K562 (cell line): ENCODE measurements around the gene FSD1L. TPM values are rescaled to one million over a fixed set of nuclear protein-coding genes. Genes with fewer than 3 reads are reported as not detected.

Source experiments
- ATAC-seq: fragments of 200-7000 bp; cut with Tn5 transposase; 3 replicates; pipeline ENCODE4 v1.9.1; 2020; ENCODE audit warnings: moderate library complexity
- BruUV-seq: library from RNA; stranded (reverse); fragments of 400-500 nt; replicated peaks from 2 replicates; lab custom pipeline; 2021; lab: Mats Ljungman, UMichigan
- CTCF ChIA-PET: fragments of 300-600 bp; formaldehyde crosslinking; extraction: SDS; loops from one replicate; lab custom pipeline; 2021; ENCODE audit warnings: low intra/inter-chr PET ratio; lab: Yijun Ruan, JAX
- POLR2A ChIA-PET: fragments of 300-600, 350-650 bp; sonication (Branson Sonifier 250); formaldehyde crosslinking; extraction: SDS; loops from one replicate; lab custom pipeline; 2021; ENCODE audit warnings: antibody characterized with exemption, inconsistent platforms; lab: Yijun Ruan, JAX
- DNase-seq, 4 experiments: peaks; one replicate each; pipeline versions ENCODE4 v3.0.0 to v3.0.0-alpha.2; 2011 to 2018; ENCODE audit warnings: low spot score in 3 of 4, mixed read lengths in 3 of 4; ENCODE audit errors: extremely low read depth in 1 of 4
- FAIRE-seq: peaks from 2 replicates; lab custom pipeline; 2011; peaks lifted over from hg19 to GRCh38; lab: Jason Lieb, UNC
- H2AFZ ChIP-seq: 2 replicates; pipeline ENCODE4 v1.6.0; 2011; ENCODE audit warnings: low read depth, low read length, control low read depth, inconsistent platforms
- H3K27ac ChIP-seq: fragments of 200-600 bp; 3 replicates; pipeline ENCODE4 v1.8.0; 2011; ENCODE audit warnings: low read depth, mild to moderate bottlenecking, control low read depth, inconsistent platforms, low read length, moderate library complexity, mixed read lengths; ENCODE audit errors: extremely low read depth
- H3K27me3 ChIP-seq, 2 experiments: fragments of 300-600 bp in 1 of 2; 2 replicates in 1 of 2; 3 replicates in 1 of 2; pipeline versions ENCODE4 v1.6.0 to v1.8.0; 2011; ENCODE audit warnings: inconsistent platforms in 2 of 2, low read length in 2 of 2, mild to moderate bottlenecking in 1 of 2, mixed read lengths in 1 of 2, moderate library complexity in 1 of 2; ENCODE audit not compliant: control insufficient read depth in 2 of 2, insufficient read depth in 2 of 2
- H3K36me3 ChIP-seq: fragments of 300-600 bp; 3 replicates; pipeline ENCODE4 v1.8.0; 2011; ENCODE audit warnings: mild to moderate bottlenecking, low read length, inconsistent platforms; ENCODE audit not compliant: control insufficient read depth, insufficient read depth
- H3K4me1 ChIP-seq, 2 experiments: fragments of 200-600 bp in 1 of 2; replicated peaks in 1 of 2; 2 replicates in 1 of 2; 3 replicates in 1 of 2; pipeline versions ENCODE4 v1.5.1 to v1.8.0; 2011; ENCODE audit warnings: inconsistent platforms in 2 of 2, low read length in 2 of 2, mild to moderate bottlenecking in 1 of 2, mixed read lengths in 1 of 2, moderate library complexity in 1 of 2; ENCODE audit not compliant: control insufficient read depth in 2 of 2, insufficient read depth in 2 of 2
- H3K4me2 ChIP-seq: 2 replicates; pipeline ENCODE4 v1.6.1; 2011; ENCODE audit warnings: low read length, control low read depth, inconsistent platforms, mixed read lengths; ENCODE audit not compliant: insufficient read depth
- H3K4me3 ChIP-seq: fragments of 200-600 bp; sonication (generic), shearing (Covaris generic); 2 replicates; pipeline ENCODE4 v1.5.1; 2016; ENCODE audit warnings: control low read depth, inconsistent platforms
- H3K79me2 ChIP-seq: fragments of 200-600 bp; 3 replicates; pipeline ENCODE4 v1.8.0; 2011; ENCODE audit warnings: low read length, inconsistent platforms; ENCODE audit not compliant: control insufficient read depth, insufficient read depth
- H3K9ac ChIP-seq, 2 experiments: 2 replicates each; pipeline versions ENCODE4 v1.6.0 to v1.6.1; 2011; ENCODE audit warnings: low read depth in 2 of 2, low read length in 2 of 2, control low read depth in 1 of 2, inconsistent platforms in 1 of 2, mild to moderate bottlenecking in 1 of 2, mixed read lengths in 1 of 2; ENCODE audit not compliant: insufficient read depth in 1 of 2
- H3K9me1 ChIP-seq: one replicate; pipeline ENCODE4 v1.6.0; 2011; ENCODE audit warnings: inconsistent platforms, mild to moderate bottlenecking, low read length, moderate library complexity; ENCODE audit not compliant: control insufficient read depth, insufficient read depth
- H3K9me3 ChIP-seq: replicated peaks from 2 replicates; pipeline ENCODE4 v1.5.1; 2011; ENCODE audit warnings: low read depth, low read length, inconsistent platforms; ENCODE audit not compliant: control insufficient read depth, insufficient read depth
- H4K20me1 ChIP-seq: replicated peaks from 2 replicates; pipeline ENCODE4 v1.6.1; 2011; ENCODE audit warnings: low read length, inconsistent platforms, mixed read lengths; ENCODE audit not compliant: control insufficient read depth, insufficient read depth
- BHLHE40 ChIP-seq: IDR thresholded peaks from 2 replicates; pipeline ENCODE4 v1.6.1; 2011; ENCODE audit warnings: low read length, improper control_type of control experiment
- HEY1 ChIP-seq: fragments of 250-450 bp; sonication (Bioruptor Pico); IDR thresholded peaks from 2 replicates; pipeline ENCODE4 v1.5.0; 2020; ENCODE audit warnings: mild to moderate bottlenecking, moderate library complexity, borderline replicate concordance
- MIER1 ChIP-seq: fragments of 450-650 bp; IDR thresholded peaks from 2 replicates; pipeline ENCODE4 v1.6.1; 2016; ENCODE audit warnings: antibody characterized with exemption, mild to moderate bottlenecking, low read depth
- MYC ChIP-seq, 2 experiments: fragments of 250-450 bp in 1 of 2; sonication (Bioruptor Pico) in 1 of 2; IDR thresholded peaks; 2 replicates each; pipeline versions ENCODE4 v1.5.1 to v1.6.1; 2012 to 2021; ENCODE audit warnings: low read depth in 2 of 2, borderline replicate concordance in 1 of 2, improper control_type of control experiment in 1 of 2, low read length in 1 of 2, mild to moderate bottlenecking in 1 of 2, moderate library complexity in 1 of 2
- PTTG1 ChIP-seq: fragments of 450-650 bp; IDR thresholded peaks from 2 replicates; pipeline ENCODE4 v1.6.1; 2016; ENCODE audit warnings: low read depth, mild to moderate bottlenecking, missing genetic modification characterization, missing compliant biosample characterization
- TEAD4 ChIP-seq, 2 experiments: sonication (generic) in 1 of 2; formaldehyde crosslinking in 1 of 2; IDR thresholded peaks; 2 replicates each; pipeline versions ENCODE4 v1.6.1 to v1.8.0; 2012 to 2022; ENCODE audit warnings: borderline replicate concordance in 1 of 2, inconsistent platforms in 1 of 2, low read length in 1 of 2, mild to moderate bottlenecking in 1 of 2, missing genetic modification reagents in 1 of 2
- ZNF263 ChIP-seq: sonication (generic); formaldehyde crosslinking; IDR thresholded peaks from 2 replicates; pipeline ENCODE4 v1.8.0; 2022; ENCODE audit warnings: mild to moderate bottlenecking, missing genetic modification reagents, borderline replicate concordance
- ZNF75A ChIP-seq: fragments of 450-650 bp; formaldehyde crosslinking; IDR thresholded peaks from 2 replicates; pipeline ENCODE4 v1.4.0; 2020; ENCODE audit warnings: mild to moderate bottlenecking
- WGBS: fragments of 100-300 bp; shearing (Covaris generic); methylation state at CpG from one replicate; pipeline ENCODE4 v1.1.6; 2016; ENCODE audit warnings: low coverage, mixed read lengths; ENCODE audit not compliant: insufficient coverage; ENCODE audit errors: missing lambda C conversion rate; 5-methylcytosine and 5-hydroxymethylcytosine counted together
- in situ Hi-C: fragments of 300-500 bp; cut with MboI; formaldehyde crosslinking; loops from 4 replicates; pipeline ENCODE4 v1.15.0; 2018; ENCODE audit warnings: inconsistent platforms, mixed read lengths
- intact Hi-C: fragments of 100-400 bp; cut with micrococcal nuclease; formaldehyde crosslinking; loops from 2 replicates; pipeline ENCODE4 v1.14.2; 2022
- polyA plus RNA-seq, 8 experiments: library from polyadenylated mRNA; depleted of rRNA in 4 of 8; stranded (reverse) in 5 of 8; unstranded in 3 of 8; fragments of >200 nt; fragmentation: Nextera tagmentation in 2 of 8; fragmentation: Illumina TruSeq in 1 of 8; extraction: Ambion mirVana in 2 of 8; extraction: Trizol in 1 of 8; gene quantifications; 2 replicates each; pipeline versions ENCODE4 v1.2.1 to v1.2.3, GENCODE V29; 2011 to 2014; ENCODE audit warnings: inconsistent platforms in 1 of 8, missing spikeins in 1 of 8
- total RNA-seq, 7 experiments: library from RNA; depleted of rRNA in 6 of 7; stranded (reverse); fragments of >200 nt in 6 of 7; fragmentation: Illumina TruSeq in 2 of 7; extraction: Trizol in 2 of 7; gene quantifications; 2 replicates each; pipeline versions ENCODE4 v1.2.1 to v1.2.3, GENCODE V29; 2011 to 2021; ENCODE audit warnings: low replicate concordance in 1 of 7
- TF ChIP-seq, protein P1 (sequence below): fragments of 250-450 bp; sonication (Bioruptor Pico); IDR thresholded peaks from 2 replicates; pipeline ENCODE4 v1.8.0; 2021; ENCODE audit warnings: borderline replicate concordance, mild to moderate bottlenecking, moderate library complexity; ENCODE audit not compliant: poor library complexity, severe bottlenecking
- TF ChIP-seq, protein P2 (sequence below), 3 experiments: IDR thresholded peaks in 2 of 3; conservative IDR thresholded peaks in 1 of 3; 2 replicates each; pipeline ENCODE4 v1.5.1; 2011 to 2012; ENCODE audit warnings: low read length in 3 of 3, mild to moderate bottlenecking in 3 of 3, control low read depth in 2 of 3, improper control_type of control experiment in 1 of 3, inconsistent platforms in 1 of 3, low read depth in 1 of 3, mixed read lengths in 1 of 3, moderate library complexity in 1 of 3; ENCODE audit not compliant: insufficient read depth in 2 of 3
- TF ChIP-seq, protein P3 (sequence below), 3 experiments: fragments of 200-800 bp in 1 of 3; fragments of 250-450 bp in 1 of 3; fragments of 450-650 bp in 1 of 3; sonication (Bioruptor Pico) in 1 of 3; sonication (Bioruptor generic) in 1 of 3; formaldehyde crosslinking in 1 of 3; IDR thresholded peaks; 2 replicates each; pipeline versions ENCODE4 v1.6.1 to v1.8.0; 2016 to 2022; ENCODE audit warnings: mild to moderate bottlenecking in 2 of 3, missing genetic modification characterization in 2 of 3, missing compliant biosample characterization in 1 of 3, moderate library complexity in 1 of 3

FSD1L gene
- total and polyA plus RNA-seq, 9 of the 15 experiments (the other 6 are each of a cell fraction or from before 2014, with no cell fraction given): 0.95 to 4.2 (median 2.1) TPM

DNA sequence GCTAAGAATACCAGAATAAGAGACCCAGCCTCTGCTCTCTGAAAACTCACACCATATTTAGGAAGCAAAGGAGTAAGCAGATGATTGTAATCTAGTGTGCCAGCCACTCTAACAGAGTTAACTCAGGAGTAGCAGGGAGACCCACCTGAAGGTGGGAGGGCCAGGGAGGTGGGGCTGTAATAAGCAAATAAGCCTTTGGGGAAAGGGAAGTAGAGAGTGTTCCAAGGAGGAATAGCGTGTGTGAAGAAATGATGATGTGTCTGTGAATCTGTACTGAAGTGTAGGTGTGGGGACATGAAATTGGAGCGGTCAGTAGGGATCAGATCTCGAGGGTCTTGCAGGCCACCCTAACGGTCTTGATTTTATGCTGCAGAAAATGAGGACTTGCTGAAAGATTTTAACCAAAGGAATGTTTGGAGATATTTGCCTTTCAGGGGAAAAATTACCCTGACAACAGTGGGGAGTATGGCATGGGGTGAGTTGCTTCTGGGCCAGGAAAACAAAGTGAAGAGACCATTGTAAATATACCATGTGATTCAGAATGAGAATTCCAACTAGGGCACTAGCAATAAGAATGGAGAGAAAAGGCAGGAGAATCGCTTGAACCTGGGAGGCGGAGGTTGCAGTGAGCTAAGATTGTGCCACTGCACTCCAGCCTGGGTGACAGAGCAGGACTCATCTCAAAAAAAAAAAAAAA is 44.1 kb upstream of the FSD1L start (continued):
- TF ChIP-seq, protein P1, sequence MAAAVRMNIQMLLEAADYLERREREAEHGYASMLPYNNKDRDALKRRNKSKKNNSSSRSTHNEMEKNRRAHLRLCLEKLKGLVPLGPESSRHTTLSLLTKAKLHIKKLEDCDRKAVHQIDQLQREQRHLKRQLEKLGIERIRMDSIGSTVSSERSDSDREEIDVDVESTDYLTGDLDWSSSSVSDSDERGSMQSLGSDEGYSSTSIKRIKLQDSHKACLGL (CRISPR knock-in tag): no peak
- TF ChIP-seq HEY1 (CRISPR knock-in tag): no peak

DNA sequence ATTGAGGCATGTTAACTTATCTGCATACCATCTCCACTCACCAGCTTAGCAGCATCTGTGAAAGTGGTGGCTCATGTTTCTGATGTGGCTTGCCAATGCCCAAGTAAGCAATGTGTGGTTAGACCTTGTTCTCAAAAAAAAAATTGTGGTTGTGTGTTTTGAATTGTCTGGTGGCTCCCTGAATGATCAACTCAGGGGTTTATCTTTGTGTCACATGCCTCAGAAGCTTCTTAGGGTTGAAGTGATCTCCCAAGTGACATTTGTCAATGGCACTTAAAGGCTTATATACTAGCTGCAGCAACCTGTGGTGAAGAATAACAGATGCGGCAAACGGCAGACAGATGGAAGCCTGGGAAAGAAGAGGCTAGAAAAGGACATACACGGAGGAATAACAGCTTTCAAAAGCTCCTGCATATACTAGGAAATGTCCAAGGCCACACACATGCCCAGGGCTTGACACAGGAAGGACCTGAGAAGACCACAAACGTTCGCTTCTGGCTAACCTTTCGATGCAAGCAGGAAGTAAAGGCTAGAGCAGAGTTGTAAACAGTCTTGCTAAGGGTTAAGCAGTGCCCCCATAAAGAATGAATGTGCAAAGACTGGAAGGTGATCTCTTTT is 42.2 kb upstream of the FSD1L start:
- Histone ChIP-seq H3K4me3 (no peak overlapping the region), H3K4me2 (no peak overlapping the region), H3K4me1 (no peaks in the 10 kb centered on the region), H3K79me2 (no peaks in the 10 kb centered on the region), H3K27ac (no peak overlapping the region), H3K9me3 (no peaks in the 10 kb centered on the region), H2AFZ (no peak overlapping the region), H3K9ac (no peak overlapping the region), H3K9me1 (no peaks in the 10 kb centered on the region), H3K27me3 (peaks cover 10 to 15% of the 10 kb centered on the region in 2 experiments; a peak in 4 of 5 replicates), H3K36me3 (no peaks in the 10 kb centered on the region), H4K20me1 (no peaks in the 10 kb centered on the region)
- TF ChIP-seq TEAD4 (IDR thresholded peaks at IDR 0.05; ENCODE audit: low read length) (no peak), TEAD4 (CRISPR knock-in tag; IDR thresholded peaks at IDR 0.05; ENCODE audit: borderline replicate concordance) (no peak), ZNF75A (CRISPR knock-in tag) (no peak), ZNF263 (CRISPR knock-in tag) (no peak), PTTG1 (tag) (no peak), MIER1 (no peak), MYC (IDR thresholded peaks at IDR 0.05; ENCODE audit: low read depth, low read length) (no peak), MYC (CRISPR knock-in tag; IDR thresholded peaks at IDR 0.05; ENCODE audit: borderline replicate concordance, low read depth) (no peak), BHLHE40 (no peak)
- TF ChIP-seq, protein P2, sequence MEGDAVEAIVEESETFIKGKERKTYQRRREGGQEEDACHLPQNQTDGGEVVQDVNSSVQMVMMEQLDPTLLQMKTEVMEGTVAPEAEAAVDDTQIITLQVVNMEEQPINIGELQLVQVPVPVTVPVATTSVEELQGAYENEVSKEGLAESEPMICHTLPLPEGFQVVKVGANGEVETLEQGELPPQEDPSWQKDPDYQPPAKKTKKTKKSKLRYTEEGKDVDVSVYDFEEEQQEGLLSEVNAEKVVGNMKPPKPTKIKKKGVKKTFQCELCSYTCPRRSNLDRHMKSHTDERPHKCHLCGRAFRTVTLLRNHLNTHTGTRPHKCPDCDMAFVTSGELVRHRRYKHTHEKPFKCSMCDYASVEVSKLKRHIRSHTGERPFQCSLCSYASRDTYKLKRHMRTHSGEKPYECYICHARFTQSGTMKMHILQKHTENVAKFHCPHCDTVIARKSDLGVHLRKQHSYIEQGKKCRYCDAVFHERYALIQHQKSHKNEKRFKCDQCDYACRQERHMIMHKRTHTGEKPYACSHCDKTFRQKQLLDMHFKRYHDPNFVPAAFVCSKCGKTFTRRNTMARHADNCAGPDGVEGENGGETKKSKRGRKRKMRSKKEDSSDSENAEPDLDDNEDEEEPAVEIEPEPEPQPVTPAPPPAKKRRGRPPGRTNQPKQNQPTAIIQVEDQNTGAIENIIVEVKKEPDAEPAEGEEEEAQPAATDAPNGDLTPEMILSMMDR (IDR thresholded peaks at IDR 0.05 in 2 of 3, conservative IDR thresholded peaks at IDR 0.05 in 1 of 3; ENCODE audit: insufficient read depth in 2 of 3, low read depth in 1 of 3, low read length in 3 of 3): no peak
- TF ChIP-seq, protein P3, sequence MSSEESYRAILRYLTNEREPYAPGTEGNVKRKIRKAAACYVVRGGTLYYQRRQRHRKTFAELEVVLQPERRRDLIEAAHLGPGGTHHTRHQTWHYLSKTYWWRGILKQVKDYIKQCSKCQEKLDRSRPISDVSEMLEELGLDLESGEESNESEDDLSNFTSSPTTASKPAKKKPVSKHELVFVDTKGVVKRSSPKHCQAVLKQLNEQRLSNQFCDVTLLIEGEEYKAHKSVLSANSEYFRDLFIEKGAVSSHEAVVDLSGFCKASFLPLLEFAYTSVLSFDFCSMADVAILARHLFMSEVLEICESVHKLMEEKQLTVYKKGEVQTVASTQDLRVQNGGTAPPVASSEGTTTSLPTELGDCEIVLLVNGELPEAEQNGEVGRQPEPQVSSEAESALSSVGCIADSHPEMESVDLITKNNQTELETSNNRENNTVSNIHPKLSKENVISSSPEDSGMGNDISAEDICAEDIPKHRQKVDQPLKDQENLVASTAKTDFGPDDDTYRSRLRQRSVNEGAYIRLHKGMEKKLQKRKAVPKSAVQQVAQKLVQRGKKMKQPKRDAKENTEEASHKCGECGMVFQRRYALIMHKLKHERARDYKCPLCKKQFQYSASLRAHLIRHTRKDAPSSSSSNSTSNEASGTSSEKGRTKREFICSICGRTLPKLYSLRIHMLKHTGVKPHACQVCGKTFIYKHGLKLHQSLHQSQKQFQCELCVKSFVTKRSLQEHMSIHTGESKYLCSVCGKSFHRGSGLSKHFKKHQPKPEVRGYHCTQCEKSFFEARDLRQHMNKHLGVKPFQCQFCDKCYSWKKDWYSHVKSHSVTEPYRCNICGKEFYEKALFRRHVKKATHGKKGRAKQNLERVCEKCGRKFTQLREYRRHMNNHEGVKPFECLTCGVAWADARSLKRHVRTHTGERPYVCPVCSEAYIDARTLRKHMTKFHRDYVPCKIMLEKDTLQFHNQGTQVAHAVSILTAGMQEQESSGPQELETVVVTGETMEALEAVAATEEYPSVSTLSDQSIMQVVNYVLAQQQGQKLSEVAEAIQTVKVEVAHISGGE (CRISPR knock-in tag; IDR thresholded peaks at IDR 0.05): no peak
- ChIA-PET CTCF (no interaction called here), POLR2A (interaction anchor here (1.5 to 1.8 kb wide), 2 partner anchors 9 to 12 kb away, joined by 3 read pairs; no protein-coding TSS in a partner anchor)
- ATAC-seq (no peak), DNase-seq (no peak), FAIRE-seq (no peak)
- WGBS: 2% methylated on average over 6 of the region's 6 CpGs
- BruUV-seq: no TSS peak
- in situ Hi-C loops (loop anchor here (10.0 kb wide), 1 partner anchor 621 kb away; no protein-coding TSS in a partner anchor), intact Hi-C loops (no loop called here)
